ENCODE results near the gene ESR2. TPM values are rescaled to one million over a fixed set of nuclear protein-coding genes. Genes with fewer than 3 reads are reported as not detected.

The ESR2 gene
- total RNA-seq, 5 donors from 2014 or later (not counting 1 experiment from before 2014, with no cell fraction given): 0.20 to 0.70 (median 0.43) TPM; not detected in 1

GRCh38 chr14:64081174-64081746 is 212.9 kb downstream of the ESR2 start:
- H3K9me3 ChIP-seq: no peaks in the 10 kb centered on the region
- no peaks in the 10 kb centered on the region for H3K4me1 ChIP-seq (ENCODE audit: control insufficient read depth in 1 of 2, extremely low read depth in 1 of 2, insufficient read depth in 2 of 2, low read length in 2 of 2)
- Mint-ChIP-seq H3K27me3 (no peaks in the 10 kb centered on the region), H3K9me3 (no peaks in the 10 kb centered on the region), H3K4me1 (no peaks in the 10 kb centered on the region), H3K36me3 (peaks cover 66% of the 10 kb centered on the region), H3K4me3 (no peak overlapping the region), H3K27ac (no peak overlapping the region)
- ATAC-seq (replicated peaks in 1 of 4): no peak
- ChIA-PET CTCF (no interaction called here), POLR2A (interaction anchor here in 1 of 2 donors (0.7 kb wide), 1 partner anchor 10 kb away, joined by 4 read pairs; no protein-coding TSS in a partner anchor)
- no CpG with 5 or more reads among the region's 3 CpGs for WGBS (ENCODE audit: insufficient coverage)
- H3K36me3 ChIP-seq (ENCODE audit: control insufficient read depth in 2 of 2, extremely low read depth in 1 of 2, insufficient read depth in 1 of 2, low read length in 1 of 2): peaks cover 3 to 75% of the 10 kb centered on the region in 2 donors
- no peak overlapping the region for H3K4me3 ChIP-seq (ENCODE audit: control insufficient read depth in 1 of 2, extremely low read depth in 1 of 2, low read length in 1 of 2)
- no peaks in the 10 kb centered on the region for H3K27me3 ChIP-seq (replicated peaks in 1 of 2; ENCODE audit: control insufficient read depth in 2 of 2, extremely low read depth in 1 of 2, insufficient read depth in 2 of 2, low read length in 1 of 2)
- DNase-seq: no peak
- no peak overlapping the region for H3K27ac ChIP-seq (ENCODE audit: low read length)

GRCh38 chr14:64080452-64080851 is 213.7 kb downstream of the ESR2 start:
- 83% methylated on average over 1 of the region's 2 CpGs for WGBS (ENCODE audit: insufficient coverage)
- POLR2A ChIA-PET: no interaction called here
- peaks cover 3 to 74% of the 10 kb centered on the region in 2 donors for H3K36me3 ChIP-seq (ENCODE audit: control insufficient read depth in 2 of 2, extremely low read depth in 1 of 2, insufficient read depth in 1 of 2, low read length in 1 of 2)

GRCh38 chr14:64075613-64076005 is 218.6 kb downstream of the ESR2 start:
- H3K4me1 ChIP-seq (ENCODE audit: control insufficient read depth in 1 of 2, extremely low read depth in 1 of 2, insufficient read depth in 2 of 2, low read length in 2 of 2): no peaks in the 10 kb centered on the region
- WGBS (ENCODE audit: insufficient coverage): no CpG with 5 or more reads among the region's 1 CpG
- H3K27ac Mint-ChIP-seq: no peak overlapping the region
- H3K27me3 ChIP-seq (replicated peaks in 1 of 2; ENCODE audit: control insufficient read depth in 2 of 2, extremely low read depth in 1 of 2, insufficient read depth in 2 of 2, low read length in 1 of 2): no peaks in the 10 kb centered on the region
- H3K9me3 ChIP-seq: no peaks in the 10 kb centered on the region
- H3K4me1 Mint-ChIP-seq: no peaks in the 10 kb centered on the region
- no peak overlapping the region for H3K4me3 ChIP-seq (ENCODE audit: control insufficient read depth in 1 of 2, extremely low read depth in 1 of 2, low read length in 1 of 2)
- H3K27me3 Mint-ChIP-seq: no peaks in the 10 kb centered on the region
- POLR2A ChIA-PET: interaction anchor here in 1 of 2 donors (0.6 kb wide), 1 partner anchor 199 kb away, joined by 3 read pairs; no protein-coding TSS in a partner anchor
- H3K36me3 ChIP-seq (ENCODE audit: control insufficient read depth in 2 of 2, extremely low read depth in 1 of 2, insufficient read depth in 1 of 2, low read length in 1 of 2): peaks cover 0 to 74% of the 10 kb centered on the region in 2 donors
- no peak for DNase-seq
- H3K27ac ChIP-seq (ENCODE audit: low read length): no peak overlapping the region
- no peak overlapping the region for H3K4me3 Mint-ChIP-seq
- peaks cover 77% of the 10 kb centered on the region for H3K36me3 Mint-ChIP-seq
- H3K9me3 Mint-ChIP-seq: no peaks in the 10 kb centered on the region
- no peak for ATAC-seq (replicated peaks in 1 of 4)
- CTCF ChIA-PET: interaction anchor here in 1 of 2 donors (0.6 to 0.9 kb wide), 3 partner anchors 11 to 359 kb away, joined by 3 to 11 read pairs (median 5); no protein-coding TSS in a partner anchor

More at GRCh38 chr14:64080452-64080851, 213.7 kb downstream of the ESR2 start:
- no peak overlapping the region for H3K4me3 ChIP-seq (ENCODE audit: control insufficient read depth in 1 of 2, extremely low read depth in 1 of 2, low read length in 1 of 2)
- H3K36me3 Mint-ChIP-seq: peaks cover 65% of the 10 kb centered on the region
- CTCF ChIA-PET: interaction anchor here in 1 of 2 donors (0.5 kb wide), 1 partner anchor 1990 kb away, joined by 3 read pairs; no protein-coding TSS in a partner anchor
- no peaks in the 10 kb centered on the region for H3K4me1 ChIP-seq (ENCODE audit: control insufficient read depth in 1 of 2, extremely low read depth in 1 of 2, insufficient read depth in 2 of 2, low read length in 2 of 2)
- H3K4me3 Mint-ChIP-seq: no peak overlapping the region
- H3K9me3 Mint-ChIP-seq: no peaks in the 10 kb centered on the region
- ATAC-seq (replicated peaks in 1 of 4) (no peak), DNase-seq (no peak)
- no peak overlapping the region for H3K27ac Mint-ChIP-seq
- no peak overlapping the region for H3K27ac ChIP-seq (ENCODE audit: low read length)
- no peaks in the 10 kb centered on the region for H3K9me3 ChIP-seq
- no peaks in the 10 kb centered on the region for H3K4me1 Mint-ChIP-seq
- H3K27me3 Mint-ChIP-seq: no peaks in the 10 kb centered on the region
- H3K27me3 ChIP-seq (replicated peaks in 1 of 2; ENCODE audit: control insufficient read depth in 2 of 2, extremely low read depth in 1 of 2, insufficient read depth in 2 of 2, low read length in 1 of 2): no peaks in the 10 kb centered on the region

- Mint-ChIP-seq H3K36me3 (peaks cover 73% of the 10 kb centered on the region), H3K4me1 (no peaks in the 10 kb centered on the region), H3K9me3 (no peaks in the 10 kb centered on the region), H3K27ac (no peak overlapping the region), H3K27me3 (no peaks in the 10 kb centered on the region), H3K4me3 (no peak overlapping the region)
- ATAC-seq (replicated peaks in 1 of 4): no peak
- Histone ChIP-seq H3K4me1 (ENCODE audit: control insufficient read depth in 1 of 2, extremely low read depth in 1 of 2, insufficient read depth in 2 of 2, low read length in 2 of 2) (no peaks in the 10 kb centered on the region), H3K27ac (ENCODE audit: low read length) (no peak overlapping the region), H3K9me3 (no peaks in the 10 kb centered on the region), H3K27me3 (replicated peaks in 1 of 2; ENCODE audit: control insufficient read depth in 2 of 2, extremely low read depth in 1 of 2, insufficient read depth in 2 of 2, low read length in 1 of 2) (no peaks in the 10 kb centered on the region), H3K4me3 (ENCODE audit: control insufficient read depth in 1 of 2, extremely low read depth in 1 of 2, low read length in 1 of 2) (no peak overlapping the region), H3K36me3 (ENCODE audit: control insufficient read depth in 2 of 2, extremely low read depth in 1 of 2, insufficient read depth in 1 of 2, low read length in 1 of 2) (peaks cover 0 to 73% of the 10 kb centered on the region in 2 donors)
- ChIA-PET POLR2A (interaction anchor here in 1 of 2 donors (0.6 kb wide), 1 partner anchor 199 kb away, joined by 3 read pairs; no protein-coding TSS in a partner anchor), CTCF (interaction anchor here in 1 of 2 donors (0.7 to 0.9 kb wide), 2 partner anchors 10 to 167 kb away, joined by 5 to 11 read pairs; no protein-coding TSS in a partner anchor)
- no CpG with 5 or more reads among the region's 2 CpGs for WGBS (ENCODE audit: insufficient coverage)
- no peak for DNase-seq
Observed at GRCh38 chr14:64074961-64075612, 219.1 kb downstream of the ESR2 start.

GRCh38 chr14:64069634-64070359 is 224.4 kb downstream of the ESR2 start:
- WGBS (ENCODE audit: insufficient coverage): 85% methylated on average over 4 of the region's 5 CpGs
- ChIA-PET CTCF (no interaction called here), POLR2A (no interaction called here)
- Histone ChIP-seq H3K4me3 (ENCODE audit: control insufficient read depth in 1 of 2, extremely low read depth in 1 of 2, low read length in 1 of 2) (no peak overlapping the region), H3K36me3 (ENCODE audit: control insufficient read depth in 2 of 2, extremely low read depth in 1 of 2, insufficient read depth in 1 of 2, low read length in 1 of 2) (peaks cover 0 to 68% of the 10 kb centered on the region in 2 donors), H3K4me1 (ENCODE audit: control insufficient read depth in 1 of 2, extremely low read depth in 1 of 2, insufficient read depth in 2 of 2, low read length in 2 of 2) (no peaks in the 10 kb centered on the region), H3K27ac (ENCODE audit: low read length) (no peak overlapping the region), H3K27me3 (replicated peaks in 1 of 2; ENCODE audit: control insufficient read depth in 2 of 2, extremely low read depth in 1 of 2, insufficient read depth in 2 of 2, low read length in 1 of 2) (no peaks in the 10 kb centered on the region), H3K9me3 (no peaks in the 10 kb centered on the region)
- no peak for ATAC-seq (replicated peaks in 1 of 4)
- no peak overlapping the region for H3K27ac Mint-ChIP-seq
- no peak for DNase-seq
- H3K36me3 Mint-ChIP-seq: peaks cover 64% of the 10 kb centered on the region
- no peak overlapping the region for H3K4me3 Mint-ChIP-seq
- no peaks in the 10 kb centered on the region for H3K4me1 Mint-ChIP-seq
- H3K27me3 Mint-ChIP-seq: no peaks in the 10 kb centered on the region
- no peaks in the 10 kb centered on the region for H3K9me3 Mint-ChIP-seq

GRCh38 chr14:64064447-64064846 is 229.7 kb downstream of the ESR2 start:
- ChIA-PET POLR2A (interaction anchor here in 1 of 2 donors (0.7 kb wide), 1 partner anchor 715 kb away, joined by 8 read pairs; no protein-coding TSS in a partner anchor), CTCF (interaction anchor here in 1 of 2 donors (0.6 kb wide), 1 partner anchor 11 kb away, joined by 11 read pairs; no protein-coding TSS in a partner anchor)
- DNase-seq (no peak), ATAC-seq (replicated peaks in 1 of 4) (no peak)
- H3K27me3 ChIP-seq (replicated peaks in 1 of 2; ENCODE audit: control insufficient read depth in 2 of 2, extremely low read depth in 1 of 2, insufficient read depth in 2 of 2, low read length in 1 of 2): no peaks in the 10 kb centered on the region
- Mint-ChIP-seq H3K4me3 (no peak overlapping the region), H3K27me3 (no peaks in the 10 kb centered on the region), H3K9me3 (no peaks in the 10 kb centered on the region), H3K4me1 (peaks cover 0 to 3% (median 2%) of the 10 kb centered on the region in 3 donors), H3K36me3 (peaks cover 48% of the 10 kb centered on the region), H3K27ac (no peak overlapping the region)
- H3K27ac ChIP-seq (ENCODE audit: low read length): no peak overlapping the region
- peaks cover 0 to 54% of the 10 kb centered on the region in 2 donors for H3K36me3 ChIP-seq (ENCODE audit: control insufficient read depth in 2 of 2, extremely low read depth in 1 of 2, insufficient read depth in 1 of 2, low read length in 1 of 2)
- WGBS (ENCODE audit: insufficient coverage): no CpG with 5 or more reads among the region's 2 CpGs
- no peaks in the 10 kb centered on the region for H3K9me3 ChIP-seq
- H3K4me1 ChIP-seq (ENCODE audit: control insufficient read depth in 1 of 2, extremely low read depth in 1 of 2, insufficient read depth in 2 of 2, low read length in 2 of 2): no peaks in the 10 kb centered on the region
- H3K4me3 ChIP-seq (ENCODE audit: control insufficient read depth in 1 of 2, extremely low read depth in 1 of 2, low read length in 1 of 2): no peak overlapping the region

Measured in T-cell (primary cell).